NCI-H526 (cell line): Measurements from ENCODE around the gene GDF9.

ENCODE experiments used
- DNase-seq, 2 experiments: peaks; one replicate each; lab custom pipeline; 2025; lab: John Stamatoyannopoulos, UW

The GDF9 gene

DNA sequence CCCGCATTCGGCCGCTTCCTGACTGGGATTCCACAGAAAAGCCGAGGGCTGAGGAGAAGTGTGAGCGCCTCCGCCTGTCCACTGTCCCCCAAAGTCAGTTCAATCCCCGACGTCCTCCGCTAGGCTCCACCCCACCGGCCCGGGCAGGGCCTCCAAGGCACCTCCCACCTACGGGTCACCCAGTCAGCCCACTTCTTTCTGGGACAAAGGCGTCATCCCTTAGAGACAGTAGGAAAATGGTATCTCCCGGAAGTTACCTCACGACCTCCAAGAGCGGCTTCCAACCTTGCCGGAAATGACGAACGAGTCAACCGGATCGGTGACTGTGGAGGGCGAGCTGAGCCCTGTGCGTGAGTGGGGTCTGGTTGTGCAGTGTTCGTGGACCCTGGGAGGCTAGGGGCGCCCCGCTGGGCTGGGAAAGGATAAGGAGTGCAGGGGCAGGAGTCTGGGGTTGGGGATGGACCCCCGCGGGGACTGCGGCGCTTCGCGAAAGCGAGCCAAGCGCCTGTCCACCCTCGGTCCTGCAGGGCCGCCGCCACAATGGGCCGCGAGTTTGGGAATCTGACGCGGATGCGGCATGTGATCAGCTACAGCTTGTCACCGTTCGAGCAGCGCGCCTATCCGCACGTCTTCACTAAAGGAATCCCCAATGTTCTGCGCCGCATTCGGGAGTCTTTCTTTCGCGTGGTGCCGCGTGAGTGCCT lies at the start of gene GDF9, which contains the start of gene UQCRQ:
TSS of gene GDF9 (minus strand) at position 128 of the 704 bp plus-strand sequence. CDS start 1,936 bp downstream, outside the sequence.
TSS of gene UQCRQ (plus strand) at position 301 of the 704 bp plus-strand sequence. CDS start at position 541, 240 bp downstream.
- peak; percentile 94 to 97 for DNase-seq

DNA sequence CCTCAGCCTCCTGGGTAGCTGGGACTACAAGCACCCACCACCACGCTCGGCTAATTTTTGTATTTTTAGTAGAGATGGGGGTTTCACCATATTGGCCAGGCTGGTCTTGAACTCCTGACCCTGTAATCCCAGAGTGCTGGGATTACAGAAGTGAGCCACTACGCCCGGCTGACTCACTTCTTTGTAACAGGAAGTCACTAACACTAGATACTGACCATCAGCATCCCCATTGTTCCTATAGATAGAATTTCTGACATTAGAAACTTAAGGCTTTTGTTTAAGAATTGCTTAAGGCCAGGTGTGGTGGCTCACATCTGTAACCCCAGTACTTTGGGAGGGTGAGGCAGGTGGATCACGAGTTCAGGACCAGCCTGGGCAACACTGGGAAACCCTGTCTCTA lies 49.4 kb upstream of the GDF9 start:
- DNase-seq: no peak

DNA sequence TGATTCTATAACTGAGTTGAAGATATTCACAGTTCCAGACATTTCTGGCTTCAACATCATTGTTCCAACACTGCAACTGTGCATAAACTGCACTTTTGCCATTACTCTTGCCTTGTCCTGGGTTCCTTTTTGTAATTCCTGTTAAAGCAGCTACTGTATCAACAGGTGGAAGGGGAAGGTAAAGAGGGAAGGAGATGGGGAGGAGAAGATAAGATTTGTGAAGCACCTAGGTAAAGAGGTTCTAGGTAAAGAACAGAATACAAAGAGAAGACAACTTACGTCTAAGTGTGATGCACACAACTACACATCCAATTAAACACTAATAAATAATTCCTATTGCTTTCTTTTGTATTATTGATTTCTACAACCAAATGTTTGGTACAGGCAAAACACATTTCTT lies 43.4 kb upstream of the GDF9 start:
- DNase-seq: no peak

- no peak for DNase-seq
Measured at GRCh38 chr5:132907161-132907560, 40.9 kb upstream of the GDF9 start.

DNA sequence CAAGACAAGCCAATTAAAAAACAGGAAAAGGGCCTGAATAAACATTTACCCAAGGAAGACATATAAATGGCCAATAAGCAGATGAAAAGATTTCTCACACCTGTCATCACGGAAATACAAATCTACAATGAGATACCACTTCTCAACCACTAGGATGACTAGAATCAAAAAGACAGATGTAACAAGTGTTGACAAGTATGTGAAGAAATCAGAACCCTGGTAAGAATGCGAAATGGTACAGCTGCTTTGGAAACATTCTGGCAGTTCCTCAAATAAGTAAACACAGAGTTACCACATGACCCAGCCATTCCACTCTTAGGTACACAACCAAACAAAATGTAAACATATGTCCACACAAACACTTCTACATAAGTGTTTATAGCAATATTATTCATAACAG lies 39.7 kb upstream of the GDF9 start:
- no peak for DNase-seq

GRCh38 chr5:132901730-132902129 lies 35.5 kb upstream of the GDF9 start:
- peak in 1 of 2 experiments; percentile 5 for DNase-seq

DNA sequence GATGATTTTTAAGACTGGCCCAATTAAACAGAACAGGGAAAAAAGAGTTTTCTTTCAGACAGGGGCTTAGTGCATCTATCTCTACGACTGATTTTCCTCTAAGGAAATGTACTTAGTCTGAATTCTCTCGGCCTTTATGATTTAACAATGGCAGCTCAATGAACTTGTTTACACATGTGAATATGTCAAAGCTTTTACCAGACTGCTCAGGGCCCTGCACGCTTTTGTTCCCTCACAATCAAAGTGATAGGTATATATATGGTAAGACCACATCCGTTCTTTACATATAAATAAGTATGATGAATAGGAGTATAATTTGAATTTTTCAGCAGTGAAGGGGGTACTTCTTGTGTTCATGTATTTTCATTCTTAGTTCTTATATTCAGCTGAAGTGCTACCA lies 34.8 kb upstream of the GDF9 start:
- no peak for DNase-seq

- DNase-seq: no peak
Measured at GRCh38 chr5:132898094-132898493, 31.8 kb upstream of the GDF9 start.

DNA sequence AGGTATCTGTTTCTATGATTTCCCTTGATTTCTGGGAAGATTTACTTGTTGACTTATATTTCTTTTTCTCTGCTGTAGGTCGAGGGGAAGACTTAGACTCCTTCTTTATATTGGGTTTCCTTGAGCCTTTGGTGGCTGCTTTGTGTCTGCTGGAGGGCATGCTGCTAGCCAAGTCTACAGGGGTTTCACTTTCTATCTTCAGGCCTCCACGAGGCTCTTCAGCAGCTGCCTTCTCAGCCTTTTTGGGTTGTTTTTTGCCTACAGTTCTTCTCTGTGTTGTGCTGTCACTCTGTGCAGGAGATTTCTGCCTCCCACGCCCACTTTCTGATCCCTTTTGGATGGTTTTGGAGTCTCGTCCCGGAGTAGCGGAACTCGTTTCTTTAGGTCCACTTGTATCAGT lies 30.4 kb upstream of the GDF9 start:
- no peak for DNase-seq

DNA sequence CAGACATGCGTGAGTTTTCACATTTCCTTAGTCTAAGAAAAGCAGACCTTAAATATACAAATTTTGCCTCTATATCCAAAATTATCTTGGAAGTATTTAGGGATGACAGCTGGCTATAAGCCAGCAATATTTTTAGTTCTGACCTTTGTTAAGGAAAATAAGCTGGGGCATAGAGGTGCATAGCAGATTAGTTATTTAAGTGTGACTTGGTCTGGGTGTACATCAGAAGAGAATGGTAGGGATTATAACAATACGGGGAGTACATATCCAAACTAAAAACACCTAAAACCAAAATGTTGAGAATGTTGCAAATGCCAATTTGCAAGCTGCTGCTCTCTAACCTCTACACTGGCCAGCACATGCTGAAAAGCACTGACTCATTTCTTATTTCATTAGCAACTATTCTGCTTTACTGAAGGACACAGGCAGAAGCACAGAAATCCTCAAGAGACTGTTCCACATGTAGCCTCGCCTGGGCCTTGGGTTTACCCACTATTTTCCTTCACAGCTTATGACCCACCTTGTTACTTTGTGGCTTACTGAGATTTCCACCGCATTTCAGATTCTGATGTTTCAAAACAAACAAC lies 29.5 kb upstream of the GDF9 start:
- DNase-seq: no peak

GRCh38 chr5:132890817-132891216 lies 24.5 kb upstream of the GDF9 start:
- no peak for DNase-seq

DNA sequence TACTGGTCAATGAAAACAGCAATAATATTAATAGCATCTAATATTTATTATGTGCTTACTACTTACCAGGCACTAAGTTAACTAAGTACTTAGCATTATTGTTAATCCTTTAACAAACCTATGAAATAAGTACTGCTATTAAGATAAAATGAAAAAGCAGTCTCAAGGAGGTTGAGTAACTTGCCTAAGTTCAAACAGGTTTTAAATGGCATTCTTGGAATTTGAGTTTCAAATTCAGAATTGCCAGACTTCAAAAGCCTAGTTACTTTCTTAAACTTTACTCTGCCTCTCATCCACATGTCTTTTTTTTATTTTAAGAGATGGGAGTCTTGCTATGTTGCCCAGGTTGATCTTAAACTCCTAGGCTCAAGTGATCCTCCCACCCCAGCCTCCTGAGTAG lies 23.2 kb upstream of the GDF9 start:
- no peak for DNase-seq

GRCh38 chr5:132887283-132887682 lies 21.0 kb upstream of the GDF9 start:
- no peak for DNase-seq

GRCh38 chr5:132886064-132886823 lies 20.0 kb upstream of the GDF9 start:
- DNase-seq: peak; percentile 77 to 80

GRCh38 chr5:132884548-132884947 lies 18.3 kb upstream of the GDF9 start:
- no peak for DNase-seq

GRCh38 chr5:132883261-132883834 lies 17.1 kb upstream of the GDF9 start:
- peak; percentile 2 to 68 for DNase-seq

DNA sequence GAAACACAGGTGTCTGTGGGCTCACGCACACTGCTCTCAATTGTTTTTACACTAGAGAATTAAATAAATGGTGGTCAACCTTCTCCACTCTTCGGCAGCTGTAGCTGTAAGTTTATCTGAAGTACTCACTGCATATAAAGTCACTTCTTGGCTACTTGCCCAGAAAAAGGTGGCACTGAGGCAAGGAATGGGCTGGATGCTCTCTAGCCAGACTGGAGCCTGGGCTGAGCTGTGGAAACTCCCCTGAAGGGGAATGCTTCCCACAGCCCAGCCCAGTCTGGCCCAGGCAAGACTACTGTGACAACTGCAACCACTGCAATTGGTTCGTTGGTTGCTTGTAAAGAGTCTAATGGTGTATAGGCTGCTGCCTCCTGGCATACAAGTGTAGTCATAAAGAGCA lies 11.7 kb upstream of the GDF9 start:
- no peak for DNase-seq

DNA sequence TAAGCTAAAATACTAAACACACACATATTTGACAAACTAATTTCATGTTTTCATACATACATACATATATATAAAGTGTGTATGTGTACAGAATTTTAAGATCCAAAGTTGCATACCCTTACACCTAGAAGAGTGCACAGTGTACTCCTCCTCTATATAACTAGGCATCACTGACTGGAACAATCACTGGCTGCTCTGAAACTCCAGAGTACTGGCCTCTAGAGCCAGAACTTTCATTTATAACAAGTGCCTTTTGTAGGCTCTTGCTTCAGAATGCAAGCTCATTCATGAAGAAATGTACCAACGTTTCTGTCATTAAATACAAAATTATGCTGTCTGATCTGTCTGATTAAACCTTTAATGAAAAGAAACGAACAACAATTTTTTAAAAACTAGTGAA lies 11.2 kb upstream of the GDF9 start:
- no peak for DNase-seq

DNA sequence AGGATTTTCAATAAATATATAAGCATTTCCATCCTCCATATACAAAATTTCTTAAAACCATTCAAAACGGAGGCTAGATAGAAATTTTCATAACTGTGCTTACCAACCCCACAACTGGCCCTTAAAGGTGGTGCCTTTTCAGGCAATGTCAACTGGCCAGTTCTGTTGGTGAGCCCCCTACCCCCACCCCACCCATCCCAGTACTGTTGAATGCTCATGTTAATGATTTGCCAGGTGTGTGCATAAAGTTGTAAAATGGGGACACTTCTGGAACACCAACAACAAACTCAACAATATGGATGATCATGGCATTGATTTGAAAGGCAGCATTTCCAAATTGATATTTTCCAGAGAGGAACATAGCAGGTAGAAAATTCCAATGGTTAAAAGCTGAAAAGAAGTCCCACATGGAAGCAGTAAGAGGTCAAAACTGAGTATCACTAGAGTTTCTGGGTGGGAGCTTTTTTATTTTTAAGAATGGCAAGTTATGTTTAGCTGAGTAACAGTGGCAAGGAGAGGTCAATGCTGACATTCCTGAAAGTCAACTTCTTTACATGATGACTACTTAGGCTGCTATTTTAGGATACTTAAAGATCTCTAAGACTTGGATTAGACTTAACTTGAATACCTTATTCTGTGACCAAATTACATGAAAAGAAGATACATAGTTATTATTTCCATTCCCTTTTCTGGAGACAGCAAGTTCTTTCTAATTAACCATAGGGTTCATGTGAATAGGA lies 9.9 kb upstream of the GDF9 start:
- DNase-seq: no peak

DNA sequence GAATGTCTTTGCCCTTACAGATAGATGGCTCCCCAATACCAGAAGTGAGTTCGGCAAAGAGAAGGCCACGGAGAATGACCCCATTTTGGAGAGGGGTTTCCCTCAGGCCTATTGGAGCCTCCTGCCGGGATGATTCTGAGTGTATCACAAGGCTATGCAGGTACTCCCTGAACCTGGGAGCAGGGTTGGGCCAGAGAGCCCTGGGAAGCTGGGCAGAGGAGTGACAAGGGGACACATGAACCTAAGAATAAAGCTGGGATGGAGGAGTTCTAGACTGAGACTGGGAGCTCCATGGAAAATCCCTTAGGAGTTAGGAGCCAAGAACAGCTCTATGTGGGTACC lies 7.6 kb upstream of the GDF9 start:
- no peak for DNase-seq

- no peak for DNase-seq
Measured at GRCh38 chr5:132873119-132873929, 7.1 kb upstream of the GDF9 start, which contains the start of gene LEAP2. Gene LEAP2 (plus strand): TSS chr5:132873668. CDS start chr5:132873695, 27 bp downstream.
